ENCODE data around the gene UACA. TPM values are rescaled to one million over a fixed set of nuclear protein-coding genes. Genes with fewer than 3 reads are reported as not detected.
"Not testable (repeated sequence)": the region's sequence is repeated elsewhere in the genome, so short reads cannot be mapped to it uniquely, and the experiment has no call there.

The UACA gene
- total RNA-seq, 1 donor from 2014 or later, result 62.2 TPM

DNA sequence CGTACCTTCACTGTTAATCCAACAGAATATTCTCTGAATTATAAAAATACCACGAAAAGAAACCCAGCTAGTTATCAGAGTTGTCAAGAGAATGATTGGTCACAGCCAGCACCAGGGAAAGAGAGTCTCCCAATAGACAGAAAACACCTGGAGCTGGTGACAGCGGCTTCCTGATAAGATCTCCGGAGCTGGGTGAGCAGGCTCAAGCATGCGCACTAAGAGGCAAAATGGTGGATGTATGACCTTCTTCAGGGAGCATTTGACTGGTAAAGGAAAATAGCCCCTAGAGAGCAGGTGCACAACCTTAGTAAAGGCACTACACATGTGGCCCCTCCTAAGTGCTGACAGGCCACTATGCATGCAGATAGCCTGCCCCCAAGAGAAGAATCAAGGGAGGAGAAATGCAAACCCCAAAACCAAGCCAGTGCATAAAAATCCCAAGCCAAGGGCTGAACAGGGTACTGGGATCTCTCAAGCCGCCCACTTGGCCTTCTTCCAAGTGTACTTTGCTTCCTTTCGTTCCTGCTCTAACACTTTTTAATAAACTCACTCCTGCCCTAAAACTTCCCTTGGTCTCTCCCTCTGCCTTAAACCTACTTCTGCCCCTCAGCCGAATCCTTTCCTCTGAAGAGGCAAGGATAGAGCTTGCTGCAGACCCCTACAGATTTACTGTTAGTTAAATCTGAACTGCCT lies 93.2 kb downstream of the UACA start:
- peak; percentile 55 for DNase-seq (ENCODE audit: low spot score)

DNA sequence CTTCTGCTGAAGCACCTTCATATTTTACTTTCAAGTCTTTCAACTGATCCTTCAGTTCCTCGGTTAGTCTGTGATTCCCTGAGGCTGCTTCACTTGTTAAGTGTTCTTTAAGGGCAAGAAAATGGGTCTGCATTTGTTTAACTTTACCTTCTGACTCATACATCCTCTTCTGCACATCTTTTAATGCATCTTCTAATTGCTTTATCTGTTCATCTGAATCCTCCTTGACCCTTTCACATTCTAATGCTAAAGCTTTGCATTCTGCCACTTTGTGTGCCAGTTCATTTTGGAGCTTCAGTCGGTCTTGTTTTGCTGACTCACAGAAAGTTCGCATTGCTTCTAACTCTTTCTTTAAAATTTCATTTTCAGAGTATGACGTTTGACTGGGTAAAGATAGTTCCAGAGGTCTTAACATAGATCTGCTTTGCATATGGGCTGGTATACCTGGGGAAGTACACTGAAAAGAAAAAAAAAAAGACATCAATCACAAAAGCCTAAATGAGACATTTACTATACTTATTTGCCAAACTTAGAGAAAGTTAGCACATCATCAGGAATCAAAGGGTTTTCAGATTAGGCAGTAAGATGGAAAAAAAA lies 94.3 kb downstream of the UACA start:
- no peak for DNase-seq (ENCODE audit: low spot score)

DNA sequence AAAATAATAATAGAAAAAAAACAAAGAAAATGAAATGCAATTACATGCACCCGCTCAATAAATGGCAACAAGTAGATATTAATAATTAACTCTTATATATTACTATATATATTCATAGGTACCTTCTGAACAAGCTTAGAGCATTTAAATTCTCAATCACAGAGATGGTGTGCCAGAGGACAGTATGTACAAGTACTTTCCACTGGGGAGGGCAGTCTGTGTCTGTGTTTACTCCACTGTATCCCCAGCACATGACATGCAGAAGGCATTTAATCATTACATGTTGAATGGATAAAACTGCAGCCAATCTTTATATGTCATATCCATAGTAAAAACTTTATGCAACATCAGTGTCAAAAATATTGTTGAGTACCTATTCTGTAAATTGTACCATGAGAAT lies 97.8 kb downstream of the UACA start:
- no peak for DNase-seq (ENCODE audit: low spot score)

DNA sequence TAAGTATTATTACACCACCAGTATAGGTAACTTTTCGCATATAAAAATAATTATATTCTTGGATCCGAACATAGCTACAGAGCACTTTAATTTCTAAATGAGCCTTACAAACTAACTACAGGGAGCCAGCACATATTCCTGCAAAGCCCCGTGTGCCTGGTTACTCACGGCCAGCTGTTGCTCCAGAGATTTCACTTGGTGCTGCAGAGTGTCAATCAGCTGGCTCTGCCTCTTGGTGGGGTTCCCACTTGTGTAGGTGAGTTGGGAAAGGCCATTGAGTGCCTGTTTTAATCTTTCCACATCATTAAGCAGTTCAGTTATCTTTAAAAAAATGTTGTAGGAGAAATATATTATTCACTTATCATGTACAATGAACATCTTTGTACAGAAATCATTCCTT lies 98.9 kb downstream of the UACA start:
- no peak for DNase-seq (ENCODE audit: low spot score)

DNA sequence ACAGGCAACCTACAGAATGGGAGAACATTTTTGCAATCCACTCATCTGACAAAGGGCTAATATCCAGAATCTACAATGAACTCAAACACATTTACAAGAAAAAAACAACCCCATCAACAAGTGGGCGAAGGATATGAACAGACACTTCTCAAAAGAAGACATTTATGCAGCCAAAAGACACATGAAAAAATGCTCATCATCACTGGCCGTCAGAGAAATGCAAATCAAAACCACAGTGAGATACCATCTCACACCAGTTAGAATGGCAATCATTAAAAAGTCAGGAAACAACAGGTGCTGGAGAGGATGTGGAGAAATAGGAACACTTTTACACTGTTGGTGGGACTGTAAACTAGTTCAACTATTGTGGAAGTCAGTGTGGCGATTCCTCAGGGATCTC lies 100.3 kb downstream of the UACA start:
- DNase-seq (ENCODE audit: low spot score), result not testable (repeated sequence)

DNA sequence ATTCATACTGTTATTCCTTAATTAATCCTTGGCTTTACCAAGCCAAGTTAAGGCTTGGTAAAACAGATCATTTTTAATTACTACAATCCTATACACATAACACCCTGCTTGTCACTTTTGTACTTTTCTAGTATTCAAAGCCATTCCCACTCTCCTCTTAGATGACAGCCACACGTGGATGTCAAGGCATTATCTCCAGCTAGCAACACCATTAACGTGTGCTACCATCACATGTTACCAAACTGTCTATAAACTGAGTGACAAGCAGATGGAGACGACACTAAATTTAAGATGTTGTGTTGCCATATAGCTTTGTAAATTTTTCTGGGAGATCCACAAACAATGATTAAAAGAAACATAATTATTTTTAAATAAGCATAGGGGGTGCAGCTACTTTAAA lies 103.7 kb downstream of the UACA start:
- DNase-seq (ENCODE audit: low spot score), result no peak

DNA sequence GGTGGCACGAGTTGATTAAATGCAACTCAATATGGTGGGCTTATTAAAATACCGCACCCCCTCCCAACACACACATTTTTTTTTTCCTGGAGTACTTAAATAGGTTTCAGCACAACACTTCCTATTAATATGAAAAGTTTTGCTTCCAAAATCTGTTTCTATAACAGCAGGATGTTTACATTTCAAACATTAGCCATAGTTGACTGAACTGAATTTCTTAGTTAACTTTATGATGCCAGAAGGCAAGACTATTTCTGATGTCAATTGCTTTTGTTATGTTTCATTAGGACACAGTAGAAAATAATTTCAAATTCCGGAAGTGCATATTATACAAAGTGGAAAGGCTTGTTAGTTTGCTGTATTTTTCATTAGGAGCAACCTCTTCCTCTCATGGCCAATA lies 104.7 kb downstream of the UACA start:
- DNase-seq (ENCODE audit: low spot score), result no peak

DNA sequence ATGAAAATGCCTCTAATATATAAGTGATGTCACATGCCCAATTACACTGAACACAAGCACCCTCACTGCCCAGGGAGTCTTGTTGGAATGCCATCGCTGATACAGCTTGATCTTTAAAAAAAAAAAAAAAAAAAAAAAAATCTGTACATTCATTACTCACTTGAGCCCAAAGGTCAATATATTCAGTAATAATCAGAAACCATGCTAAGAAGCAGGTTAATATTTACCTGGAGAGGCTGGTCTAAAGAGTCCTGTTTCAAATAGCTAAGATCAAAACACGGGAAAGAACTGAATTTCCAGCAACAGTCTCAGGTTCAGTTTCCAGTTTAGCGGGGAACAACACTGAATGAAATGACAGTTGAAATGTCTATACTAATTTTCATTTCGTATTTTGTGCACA lies 109.9 kb downstream of the UACA start:
- no peak for DNase-seq (ENCODE audit: low spot score)

DNA sequence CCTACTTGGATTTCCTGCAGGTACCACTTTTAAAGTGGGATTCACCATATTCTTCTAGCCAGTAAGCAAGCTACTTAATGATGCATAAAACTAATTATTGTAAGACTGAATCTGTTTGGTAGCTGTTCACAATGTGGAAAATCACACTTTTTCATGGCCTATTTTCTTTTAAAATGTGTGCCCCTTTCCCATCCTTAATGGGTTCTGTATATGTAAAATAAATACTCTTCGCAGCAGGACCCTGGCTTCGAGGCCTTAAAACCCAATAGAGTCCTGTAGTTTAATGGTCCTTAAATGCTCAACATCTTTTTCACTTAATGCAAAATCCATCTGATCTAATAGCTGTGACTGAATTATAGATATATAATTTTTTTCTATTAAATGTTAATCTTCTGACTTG lies 111.0 kb downstream of the UACA start:
- no peak for DNase-seq (ENCODE audit: low spot score)

DNA sequence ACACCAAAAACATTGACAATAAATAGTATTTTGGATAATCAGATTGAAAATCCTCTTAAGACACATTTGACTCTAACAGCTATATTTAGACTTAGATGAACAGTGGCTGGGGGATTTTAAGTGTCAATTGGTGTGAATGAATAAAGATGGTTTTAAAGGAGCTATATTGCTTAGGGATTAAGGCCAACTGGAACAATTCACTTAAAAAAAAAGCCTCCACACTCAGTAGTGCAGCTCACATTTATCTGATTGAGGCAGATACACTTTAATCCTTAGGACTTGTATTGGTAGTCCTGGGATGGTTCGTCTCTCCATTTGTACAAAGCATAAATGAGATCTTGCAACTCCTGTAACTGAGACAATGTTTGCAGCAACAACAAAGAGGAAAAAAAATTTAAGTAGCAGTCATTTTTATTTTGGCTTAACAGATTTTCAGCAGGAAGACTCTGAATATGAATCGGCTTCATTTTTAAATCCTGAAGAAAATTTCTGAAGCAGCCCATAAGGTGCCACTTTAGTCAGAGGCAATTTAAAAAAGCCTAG lies 112.0 kb downstream of the UACA start:
- DNase-seq (ENCODE audit: low spot score), result no peak

DNA sequence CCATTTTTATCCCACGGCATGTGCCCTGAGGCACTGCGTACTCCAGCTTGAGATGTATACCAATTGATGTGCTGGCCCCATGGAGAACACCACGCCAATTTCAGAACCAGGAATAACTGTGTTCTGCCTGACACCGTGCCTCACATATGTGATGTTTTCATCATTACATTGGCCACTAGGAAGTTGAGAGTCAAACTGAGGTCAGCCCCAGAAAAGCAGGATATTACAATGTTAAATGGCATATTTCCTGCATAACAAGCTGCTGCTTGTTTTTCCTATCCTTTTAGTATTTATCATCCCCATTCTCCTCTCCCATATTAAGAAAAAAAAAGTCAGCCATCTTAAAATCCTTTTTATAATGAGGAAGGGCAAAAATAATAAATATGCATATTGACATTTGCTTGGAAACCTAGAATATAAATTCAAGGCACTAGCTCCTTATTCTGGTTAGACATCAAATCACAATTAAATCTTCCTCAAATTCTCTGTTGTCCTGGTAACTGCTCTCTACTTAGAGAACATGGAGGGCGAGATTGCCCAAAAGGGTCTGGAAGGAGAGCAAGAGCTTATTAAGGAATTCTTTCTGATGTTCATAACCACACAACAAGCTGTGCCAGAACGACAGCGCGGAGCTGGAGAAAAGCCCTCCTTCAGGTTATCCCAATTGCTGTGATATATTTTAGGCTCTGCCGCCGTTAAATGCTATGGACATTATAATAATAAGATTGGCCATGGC lies 112.6 kb downstream of the UACA start:
- DNase-seq (ENCODE audit: low spot score), result no peak

DNA sequence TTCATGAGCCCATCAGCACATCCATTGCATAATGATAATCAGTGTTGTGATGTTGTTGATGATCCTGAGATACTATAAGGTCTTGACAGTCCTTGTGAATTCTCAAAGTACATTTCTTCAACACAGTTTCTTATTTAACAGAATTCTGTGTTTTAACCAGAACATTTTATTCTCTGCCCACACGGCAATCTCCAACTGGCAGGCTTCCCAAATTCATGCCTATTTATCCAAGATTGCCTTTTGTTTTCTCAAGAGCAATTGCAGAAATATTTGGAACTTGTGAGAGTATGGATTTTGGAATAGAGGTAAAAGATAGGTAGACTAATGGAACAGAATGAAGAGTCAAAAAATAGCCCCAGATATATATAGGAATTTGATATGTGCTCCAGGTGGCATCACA lies 116.0 kb downstream of the UACA start:
- no peak for DNase-seq (ENCODE audit: low spot score)

DNA sequence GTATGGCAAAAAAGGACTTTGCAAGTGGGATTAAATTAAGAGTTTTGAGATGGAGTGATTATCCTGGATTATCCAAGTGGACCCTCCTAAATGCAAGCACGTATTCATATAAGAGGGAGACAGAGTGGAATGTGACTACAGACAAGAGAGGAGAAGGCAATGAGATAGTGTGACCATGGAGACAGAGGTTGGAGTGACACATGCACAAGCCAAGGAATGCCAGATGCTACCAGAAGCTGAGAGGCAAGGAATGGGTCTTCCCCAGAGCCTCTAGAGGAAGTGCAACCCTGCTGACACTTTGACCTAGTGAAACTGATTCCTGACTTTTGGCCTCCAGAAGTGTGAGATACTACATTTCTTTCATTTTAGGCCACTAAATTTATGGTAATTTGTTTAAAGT lies 117.2 kb downstream of the UACA start:
- DNase-seq (ENCODE audit: low spot score), result no peak

DNA sequence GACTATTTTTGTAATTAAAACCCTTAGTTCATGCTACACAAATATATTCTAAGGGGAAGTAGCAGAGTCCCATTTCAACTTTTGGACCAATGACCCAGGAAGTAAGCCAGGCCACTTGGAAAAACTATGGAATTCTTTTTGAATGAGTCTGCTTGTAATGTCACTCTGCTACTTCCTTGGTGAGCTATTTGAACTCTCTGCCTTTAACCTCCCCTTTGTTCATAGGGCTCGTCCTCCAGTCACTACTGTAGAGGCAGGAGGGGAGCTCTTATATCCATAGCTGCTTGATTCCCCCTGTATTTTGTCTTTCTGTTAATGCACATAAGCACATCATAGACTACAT lies 119.6 kb downstream of the UACA start:
- DNase-seq (ENCODE audit: low spot score), result no peak

DNA sequence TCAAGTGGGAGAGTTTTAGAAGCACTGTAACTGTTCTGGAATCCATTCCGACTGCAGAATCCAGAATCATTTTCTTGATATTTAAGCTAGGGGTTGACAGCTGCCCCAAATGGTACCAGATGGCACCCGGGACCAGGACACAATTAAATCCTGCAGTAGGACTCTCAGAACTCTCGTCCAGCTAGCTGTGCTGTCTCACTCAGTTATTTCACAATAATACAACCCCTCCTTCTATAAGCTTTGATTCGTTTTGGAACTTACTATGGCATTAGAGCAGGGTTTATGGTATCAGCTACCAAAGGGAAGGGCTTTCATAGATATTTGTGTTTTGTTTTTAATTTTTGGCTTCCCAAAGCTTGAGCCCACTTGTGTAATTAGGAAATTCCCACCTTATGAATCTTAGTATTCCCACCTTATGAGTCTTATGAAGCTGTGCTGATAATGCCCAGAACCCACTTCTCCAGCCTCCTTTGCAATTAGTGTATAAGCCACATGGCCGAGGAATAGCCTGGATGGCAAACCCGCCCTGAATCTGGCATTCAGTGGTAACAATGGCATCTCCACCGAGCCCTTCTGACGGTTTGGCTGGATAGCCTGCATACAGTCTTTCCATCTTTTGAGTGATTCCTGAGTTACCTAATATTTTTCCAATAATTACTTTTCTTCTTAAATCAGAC lies 120.1 kb downstream of the UACA start:
- no peak for DNase-seq (ENCODE audit: low spot score)

DNA sequence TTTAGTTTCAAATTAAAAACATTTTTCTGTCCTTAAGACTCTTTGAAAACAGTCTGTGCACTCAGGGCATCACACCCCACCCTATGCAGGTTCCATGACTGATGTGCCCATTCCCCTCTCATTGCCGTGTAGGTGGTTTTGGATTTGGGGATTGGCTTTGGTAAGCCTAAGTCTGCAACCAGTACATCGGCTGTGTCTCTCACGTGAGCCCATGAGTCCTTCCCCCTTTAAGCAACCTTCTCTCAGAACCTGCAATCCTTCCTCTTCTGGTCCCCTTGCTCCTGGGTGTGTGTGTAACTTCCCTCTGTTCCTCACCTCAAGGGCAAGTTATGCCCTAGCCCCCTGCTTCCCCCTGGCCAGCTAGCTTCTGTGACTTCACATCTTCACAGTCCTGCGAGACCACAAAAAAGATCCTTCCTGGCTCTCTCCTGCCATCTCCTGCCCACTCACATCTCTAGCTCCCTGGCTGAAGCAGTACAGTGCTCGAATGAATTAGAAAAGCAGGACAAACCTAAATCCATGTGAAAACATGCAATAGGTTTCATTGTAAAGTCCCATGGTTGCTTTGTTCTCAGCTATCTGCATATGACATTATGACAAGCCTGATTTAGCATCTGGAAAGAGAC lies 126.7 kb downstream of the UACA start:
- DNase-seq (ENCODE audit: low spot score), result no peak

DNA sequence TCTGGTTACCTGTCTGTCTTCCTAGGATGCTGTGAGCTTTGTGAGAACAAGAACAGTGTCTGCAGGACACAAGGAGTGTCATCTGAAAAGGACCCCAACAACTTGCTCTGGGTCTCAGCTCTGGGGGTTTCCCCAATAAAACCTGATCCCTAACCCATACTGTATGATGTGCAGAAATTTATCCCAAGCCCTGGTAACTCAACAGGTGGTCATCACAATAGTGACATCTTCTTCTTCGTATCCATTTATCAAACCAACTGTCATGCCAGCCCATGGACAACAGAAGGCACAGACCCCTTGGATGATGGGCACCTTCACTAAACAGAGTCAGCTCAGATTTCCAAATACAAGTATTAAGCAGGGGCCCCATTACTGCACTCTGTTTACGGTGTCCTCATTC lies 127.5 kb downstream of the UACA start:
- DNase-seq (ENCODE audit: low spot score), result no peak

DNA sequence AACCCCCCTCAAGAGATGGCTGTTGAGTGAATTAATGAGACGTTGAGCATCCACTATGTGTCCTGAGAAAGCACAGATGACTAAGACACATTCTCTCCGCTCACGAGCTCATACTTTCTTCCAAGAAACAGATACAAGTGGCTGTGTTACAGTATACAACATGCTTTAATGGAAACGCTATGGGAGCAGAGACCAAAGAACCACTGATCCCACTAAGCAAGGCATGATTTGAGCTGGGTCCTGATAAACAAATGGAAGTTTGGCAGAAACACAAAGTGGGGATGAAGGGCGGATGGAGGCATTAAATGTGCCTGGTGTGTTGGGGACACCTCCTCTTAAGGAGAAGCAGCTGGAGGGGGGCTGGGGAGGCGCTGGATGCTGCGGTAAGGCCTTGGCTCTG lies 129.4 kb downstream of the UACA start:
- DNase-seq (ENCODE audit: low spot score), result no peak

DNA sequence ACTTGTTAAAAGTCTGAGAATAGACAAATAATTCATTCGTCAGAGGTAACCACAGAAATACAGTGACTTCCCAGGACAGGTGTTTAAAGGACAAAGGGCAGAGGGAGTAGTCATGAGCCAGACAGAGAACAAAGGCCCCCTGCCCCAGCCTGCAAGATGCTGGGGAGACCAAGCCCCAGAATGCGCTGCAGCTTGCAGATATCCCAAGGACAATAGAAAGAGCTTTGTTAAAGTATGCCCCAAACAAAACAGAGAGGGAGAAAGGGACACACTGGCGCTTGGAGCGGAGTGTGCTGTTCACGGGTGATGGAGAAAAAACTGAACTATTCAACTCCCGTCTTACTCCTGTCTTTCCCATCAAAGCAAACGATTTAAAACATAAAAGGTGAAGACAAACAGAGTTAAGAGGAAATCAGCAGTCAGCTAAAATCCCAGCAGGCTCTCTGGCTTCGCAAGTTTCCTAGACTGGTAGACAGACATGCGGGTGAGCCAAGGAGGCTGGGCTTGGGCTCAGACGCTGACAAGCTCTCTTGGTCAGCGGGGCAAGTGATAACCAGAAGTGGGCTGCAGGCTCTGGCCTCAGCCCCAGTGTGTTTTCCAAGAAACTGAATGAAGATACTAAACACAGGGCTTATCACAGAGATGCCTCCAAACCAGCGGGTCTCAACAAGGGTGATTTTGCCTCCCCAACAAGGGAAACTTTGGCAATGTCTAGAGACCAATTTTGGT lies 130.1 kb downstream of the UACA start:
- DNase-seq (ENCODE audit: low spot score), result no peak

DNA sequence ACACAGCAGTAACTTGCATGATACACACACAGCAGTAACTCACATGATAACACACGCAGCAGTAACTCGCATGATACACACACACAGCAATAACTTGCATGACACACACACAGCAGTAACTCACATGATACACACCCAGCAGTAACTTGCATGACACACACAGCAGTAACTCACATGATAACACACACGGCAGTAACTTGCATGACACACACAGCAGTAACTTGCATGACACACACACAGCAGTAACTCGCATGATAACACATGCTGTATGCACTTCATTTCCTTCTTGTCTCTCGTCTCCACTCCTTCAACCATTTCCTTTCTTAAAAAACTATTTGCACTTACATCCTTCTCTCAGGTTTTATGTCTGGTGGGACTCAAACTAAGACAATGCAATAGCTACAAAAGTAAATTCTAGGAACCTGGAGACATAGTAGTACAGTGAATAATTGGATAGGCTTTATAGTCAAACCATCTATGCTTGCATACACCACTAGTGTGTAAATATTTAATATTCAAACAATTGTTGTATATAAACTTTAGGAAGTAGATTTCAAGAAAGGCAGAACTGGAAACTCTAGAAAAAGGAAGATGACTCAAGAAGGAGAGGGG lies 130.8 kb downstream of the UACA start:
- no peak for DNase-seq (ENCODE audit: low spot score)

DNA sequence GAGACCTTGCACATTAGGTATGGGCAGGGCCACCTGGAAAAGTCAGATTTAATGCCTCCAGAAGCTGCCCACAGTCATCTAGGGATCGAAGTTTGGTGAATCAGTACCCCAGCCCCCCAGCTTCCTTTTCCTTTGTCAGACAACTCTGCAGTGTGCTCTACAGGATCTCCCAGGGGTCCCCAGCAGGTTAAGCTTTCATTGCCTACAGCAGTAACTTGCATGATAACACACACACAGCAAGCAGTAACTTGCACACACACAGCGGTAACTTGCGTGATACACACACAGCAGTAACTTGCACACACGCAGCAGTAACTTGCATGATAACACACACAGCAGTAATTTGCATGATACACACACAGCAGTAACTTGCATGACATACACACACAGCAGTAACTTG lies 131.3 kb downstream of the UACA start:
- no peak for DNase-seq (ENCODE audit: low spot score)
